GM19324 (cell line): Measurements from ENCODE around the gene KAZN.
"Not testable (repeated sequence)": the region's sequence is repeated elsewhere in the genome, so short reads cannot be mapped to it uniquely, and the experiment has no call there.

ENCODE experiments used
- ATAC-seq: cut with Tn5 transposase; IDR thresholded peaks from one replicate; pipeline ENCODE4 v1.9.1; 2021; ENCODE audit warnings: mild to moderate bottlenecking, moderate library complexity; ENCODE audit not compliant: unreplicated experiment, low FRiP score

The KAZN gene

DNA sequence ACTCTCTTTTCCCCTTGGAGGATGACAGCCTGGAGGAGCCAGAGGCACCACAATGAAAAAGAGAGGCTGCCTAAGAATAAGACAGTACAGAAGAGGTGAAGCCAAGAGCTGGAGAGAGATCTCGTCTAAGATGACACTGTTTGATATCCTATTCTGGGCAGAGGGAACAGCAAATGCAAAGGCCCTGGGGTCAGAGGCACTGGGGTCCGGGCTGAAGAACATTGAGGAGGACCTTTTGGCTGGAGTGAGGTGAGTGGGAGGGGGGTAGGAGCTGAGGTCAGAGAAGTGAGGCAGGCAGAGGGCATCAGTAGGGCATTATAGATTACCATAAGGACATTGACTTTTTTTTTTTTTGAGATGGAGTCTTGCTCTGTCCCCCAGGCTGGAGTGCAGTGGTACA lies 535.8 kb downstream of the KAZN start:
- ATAC-seq = no peak

- ATAC-seq = not testable (repeated sequence)
These were observed 537.1 kb downstream of the KAZN start for GRCh38 chr1:15135604-15136003.

- no peak for ATAC-seq
These were observed 539.3 kb downstream of the KAZN start for GRCh38 chr1:15137809-15138208.

DNA sequence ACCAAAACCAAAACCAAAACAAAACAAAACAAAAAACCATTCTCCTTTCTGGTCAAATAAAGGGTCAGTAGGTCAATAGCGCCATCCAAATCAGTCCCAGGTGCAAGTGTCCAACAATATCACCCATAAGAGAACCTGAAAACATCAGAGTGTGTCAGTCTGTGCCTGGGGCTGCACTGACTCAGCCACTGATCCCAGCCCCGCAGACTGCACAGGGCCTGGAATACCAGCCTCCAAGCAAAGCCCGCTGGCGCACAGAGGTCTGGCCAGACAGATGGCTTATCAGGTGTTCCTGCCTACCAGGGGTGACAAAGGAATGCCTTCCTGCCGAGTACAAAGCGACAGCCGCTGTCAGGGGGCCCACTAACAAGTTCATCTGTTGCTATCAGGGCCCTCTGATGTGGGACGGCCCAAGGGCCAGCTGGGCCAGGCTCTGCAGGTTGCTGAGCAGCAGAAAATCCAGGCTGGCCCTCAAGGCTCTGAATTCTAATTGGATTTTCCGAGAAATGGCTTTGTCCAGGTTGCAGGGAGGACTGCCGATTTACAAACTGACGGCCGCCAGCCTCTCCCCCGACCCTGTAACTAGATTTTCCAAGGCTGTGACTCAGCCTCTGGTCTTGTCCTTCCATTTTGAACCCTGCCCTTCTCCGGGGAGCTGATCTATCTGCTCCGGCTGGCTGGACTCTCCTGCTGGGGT lies 541.3 kb downstream of the KAZN start:
- no peak for ATAC-seq

DNA sequence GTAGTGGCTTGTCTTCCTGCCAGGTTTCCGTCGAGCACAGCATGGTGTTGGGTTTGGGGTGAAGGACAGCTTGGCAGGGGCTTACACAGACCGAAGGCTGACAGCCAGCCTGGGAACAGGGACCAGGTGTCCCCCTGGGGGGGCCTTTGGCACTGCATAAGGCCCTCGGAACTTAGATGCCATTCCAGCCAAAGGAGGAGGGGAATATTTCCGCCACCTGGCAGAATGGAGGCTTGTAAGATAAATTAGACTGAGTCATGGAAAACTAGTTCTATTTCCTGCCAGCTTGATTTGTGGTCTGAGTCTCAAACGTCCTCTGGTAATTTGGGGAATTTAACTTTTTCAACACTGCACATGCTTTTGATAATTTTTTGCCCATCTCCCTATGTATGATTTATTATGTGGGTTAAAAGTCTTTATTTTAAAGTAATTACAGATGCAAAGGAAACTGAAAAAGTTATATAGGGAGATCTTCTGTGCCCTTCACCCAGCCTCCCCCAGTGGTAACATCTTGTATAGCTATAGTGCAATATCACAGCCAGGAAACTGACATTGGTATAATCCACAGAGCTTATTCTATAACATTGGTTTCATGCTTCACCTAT lies 543.6 kb downstream of the KAZN start:
- no peak for ATAC-seq

DNA sequence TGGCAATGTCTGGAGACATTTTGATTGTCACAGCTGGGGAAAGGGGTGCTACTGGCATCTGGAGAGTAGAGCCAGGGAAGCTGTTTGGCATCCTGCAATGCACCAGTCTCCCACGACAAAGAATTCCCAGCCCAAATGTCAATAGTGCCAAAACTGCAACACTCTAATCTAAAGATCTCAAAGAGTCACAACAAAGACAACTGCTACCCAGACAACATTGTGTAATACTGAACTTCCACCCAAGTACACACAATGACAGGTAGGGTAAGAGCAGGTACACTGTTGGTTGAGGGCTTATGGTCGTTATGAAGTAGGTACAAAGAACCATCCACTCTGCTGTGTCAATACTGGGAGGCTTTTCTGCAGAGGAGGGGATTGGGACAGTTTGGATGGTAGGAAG lies 546.8 kb downstream of the KAZN start:
- ATAC-seq = no peak

DNA sequence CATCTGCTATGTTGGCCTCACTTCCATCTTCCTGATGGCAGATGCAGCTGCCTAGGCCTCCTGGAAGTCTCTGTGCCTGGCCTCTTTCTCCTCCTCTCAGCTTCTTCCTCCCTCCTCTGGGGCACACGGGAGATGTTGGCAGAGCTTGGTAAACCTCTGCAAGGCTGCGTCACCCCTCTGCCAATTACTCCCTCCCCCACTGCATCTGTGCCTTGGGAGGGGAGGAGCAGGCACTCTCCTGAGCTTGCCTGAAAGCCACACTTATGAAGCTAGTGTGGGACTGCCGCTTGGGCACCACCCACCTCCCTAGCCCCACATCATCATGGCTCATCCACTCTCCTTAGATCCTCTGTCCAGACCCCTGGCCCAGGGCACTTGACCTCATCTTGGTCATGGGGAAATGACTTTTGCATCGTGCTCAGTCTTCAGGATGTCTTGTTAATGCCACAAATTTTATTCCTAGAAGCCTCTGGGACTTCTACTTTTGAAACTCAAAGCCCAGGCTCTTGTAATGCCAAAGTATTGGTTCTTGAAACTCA lies 547.7 kb downstream of the KAZN start:
- no peak for ATAC-seq

GRCh38 chr1:15146971-15147376 lies 548.5 kb downstream of the KAZN start:
- no peak for ATAC-seq

GRCh38 chr1:15148004-15148403 lies 549.5 kb downstream of the KAZN start:
- ATAC-seq = no peak

DNA sequence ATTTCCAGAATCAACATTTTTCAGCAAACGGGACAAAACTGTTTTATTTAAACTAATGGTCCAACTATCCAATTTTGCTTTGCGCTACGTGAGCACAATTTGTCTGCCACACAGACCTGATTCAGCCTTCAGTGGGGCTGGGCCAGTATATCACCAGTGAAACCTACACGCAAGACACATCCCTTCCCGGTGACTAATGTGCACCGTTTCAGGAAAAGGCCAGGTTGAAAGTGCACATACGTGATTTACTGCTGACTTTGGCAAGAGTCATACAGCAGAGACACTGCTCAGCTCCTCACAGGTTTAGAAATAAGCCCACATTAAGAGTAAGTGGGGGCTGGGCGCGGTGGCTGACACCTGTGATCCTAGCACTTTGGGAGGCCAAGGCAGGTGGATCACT lies 550.0 kb downstream of the KAZN start:
- ATAC-seq = no peak

GRCh38 chr1:15148941-15149340 lies 550.5 kb downstream of the KAZN start:
- ATAC-seq = no peak

- no peak for ATAC-seq
These were observed 551.9 kb downstream of the KAZN start for GRCh38 chr1:15150376-15150775.

DNA sequence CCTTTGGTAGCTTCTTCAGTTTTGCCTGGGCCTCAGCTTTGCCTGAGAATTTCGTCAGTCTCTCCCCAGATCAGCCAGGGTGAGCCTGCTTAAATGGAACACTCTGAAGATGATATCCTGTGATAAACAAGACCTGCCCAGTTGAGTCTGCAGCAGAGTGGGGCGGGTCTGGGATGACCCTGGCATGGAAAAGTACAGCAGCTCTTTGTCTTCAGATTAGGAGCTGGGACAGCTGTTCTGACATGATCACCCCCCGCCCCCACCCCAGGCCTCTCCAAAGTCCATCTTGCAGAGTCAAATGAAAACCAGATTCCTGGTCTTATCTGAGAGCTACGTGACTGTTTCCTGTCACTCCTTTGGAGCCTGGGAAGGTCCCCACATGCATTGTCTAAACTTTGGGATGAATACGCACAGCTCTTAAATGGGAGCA lies 552.9 kb downstream of the KAZN start:
- no peak for ATAC-seq

GRCh38 chr1:15151871-15152270 lies 553.4 kb downstream of the KAZN start:
- ATAC-seq = no peak

- no peak for ATAC-seq
These were observed 554.1 kb downstream of the KAZN start for GRCh38 chr1:15152318-15153183.

DNA sequence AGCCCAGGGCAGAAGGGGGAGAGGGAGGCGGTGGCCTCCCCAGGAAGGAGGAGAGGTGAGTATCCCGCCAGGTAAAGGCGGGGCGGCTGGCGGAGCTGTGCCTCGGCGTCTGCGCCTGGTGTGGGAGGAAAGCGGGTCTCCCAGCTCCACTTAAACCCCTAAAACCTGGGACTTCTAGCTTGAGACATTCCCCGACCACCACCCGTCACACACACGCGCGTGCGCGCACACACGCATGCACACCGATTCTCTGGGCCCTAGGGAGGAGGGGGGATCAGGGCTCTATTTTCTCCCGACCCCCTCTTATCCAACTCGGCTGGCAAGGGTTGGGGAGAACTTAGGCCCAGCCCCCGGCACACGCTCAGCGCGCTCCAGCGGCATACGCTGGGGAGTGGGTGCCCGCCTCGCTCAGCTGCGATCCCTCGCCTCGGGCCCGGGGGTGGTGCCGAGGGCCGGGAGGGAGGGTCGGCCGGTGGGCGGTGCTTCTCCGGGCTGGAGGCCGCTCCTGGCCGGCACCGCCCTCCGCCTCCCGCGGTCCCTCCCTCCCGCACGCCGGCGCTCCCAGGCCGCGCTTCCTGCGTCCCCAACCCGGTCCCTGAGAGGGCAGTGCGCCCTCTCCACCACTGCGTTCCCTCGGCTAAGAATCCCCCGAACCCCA lies 554.8 kb downstream of the KAZN start, which contains the start of gene TMEM51:
Gene TMEM51, plus strand, starts transcription at position 564 of the 658 bp plus-strand sequence. CDS start 61,341 bp downstream, outside the sequence.
- no peak for ATAC-seq

GRCh38 chr1:15153842-15154479 lies 555.5 kb downstream of the KAZN start:
- no peak for ATAC-seq

- ATAC-seq = no peak
These were observed 556.1 kb downstream of the KAZN start for GRCh38 chr1:15154480-15155036.

- ATAC-seq = no peak
These were observed 556.7 kb downstream of the KAZN start for GRCh38 chr1:15155191-15155590.
